IPS-11a (cell line): ENCODE results near the gene MFSD1.

Experiments
- H3K4me3 ChIP-seq: one replicate; pipeline ENCODE4 v1.5.1; 2013; ENCODE audit warnings: low read depth, low read length, control low read depth

MFSD1 gene

GRCh38 chr3:158864492-158864891 lies 62.6 kb downstream of the MFSD1 start:
- H3K4me3 ChIP-seq, result no peak overlapping the region

DNA sequence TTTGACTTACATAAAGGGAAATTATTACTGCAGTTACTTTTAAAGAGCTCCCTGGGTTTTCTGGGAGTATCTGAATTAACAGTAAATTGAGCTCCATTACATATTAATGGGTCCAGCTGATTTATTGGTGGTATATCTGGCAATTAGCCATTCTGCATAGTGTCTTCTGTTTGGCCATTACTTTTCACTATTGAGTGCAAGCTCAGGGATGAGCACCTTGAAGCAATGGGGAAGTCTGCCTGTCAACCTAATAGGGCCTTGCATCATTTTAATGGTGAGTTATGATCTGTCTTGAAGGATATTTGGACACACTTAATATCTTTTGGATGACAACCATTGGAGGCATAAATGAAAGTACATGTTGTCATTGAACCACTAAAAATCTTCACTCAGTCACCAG lies 73.8 kb downstream of the MFSD1 start:
- H3K4me3 ChIP-seq, result no peak overlapping the region
